OCI-LY3 (cell line): ENCODE measurements around the gene UBAC2.

Source experiments
- CTCF ChIP-seq: fragments of 200-600, 300-600 bp; sonication (generic); IDR thresholded peaks from 2 replicates; pipeline ENCODE4 v1.5.1; 2014; ENCODE audit warnings: antibody characterized with exemption, low read length, low read depth
- EZH2phosphoT487 ChIP-seq: fragments of 200-600 bp; shearing (Covaris generic); IDR thresholded peaks from 2 replicates; pipeline ENCODE4 v1.6.1; 2018; ENCODE audit warnings: antibody characterized with exemption, mixed run types, low read depth

- peak; percentile 98 for TF ChIP-seq CTCF
- no peak for TF ChIP-seq EZH2phosphoT487
Observed at GRCh38 chr13:99176309-99177276, 24.1 kb upstream of the UBAC2 start.
